GM18520 (cell line): Measurements from ENCODE around the gene CTNNA3.

ENCODE experiments used
- ATAC-seq: cut with Tn5 transposase; IDR thresholded peaks from one replicate; pipeline ENCODE4 v1.9.1; 2021; ENCODE audit not compliant: unreplicated experiment

CTNNA3 gene

GRCh38 chr10:67049988-67050387 is 646.0 kb downstream of the CTNNA3 start:
- ATAC-seq, result no peak

GRCh38 chr10:67046507-67046906 is 649.5 kb downstream of the CTNNA3 start:
- no peak for ATAC-seq

GRCh38 chr10:67045404-67045803 is 650.6 kb downstream of the CTNNA3 start:
- ATAC-seq, result no peak

- ATAC-seq, result no peak
Measured at GRCh38 chr10:67043041-67043440, 653.0 kb downstream of the CTNNA3 start.

- ATAC-seq, result no peak
Measured at GRCh38 chr10:67036808-67037207, 659.2 kb downstream of the CTNNA3 start.

GRCh38 chr10:67033878-67034277 is 662.1 kb downstream of the CTNNA3 start:
- no peak for ATAC-seq

- no peak for ATAC-seq
Measured at GRCh38 chr10:67022099-67022498, 673.9 kb downstream of the CTNNA3 start.

GRCh38 chr10:67017218-67017617 is 678.8 kb downstream of the CTNNA3 start:
- no peak for ATAC-seq

- ATAC-seq, result no peak
Measured at GRCh38 chr10:67015225-67015624, 680.8 kb downstream of the CTNNA3 start.

- ATAC-seq, result no peak
Measured at GRCh38 chr10:67011981-67012380, 684.0 kb downstream of the CTNNA3 start.

- ATAC-seq, result no peak
Measured at GRCh38 chr10:67011480-67011879, 684.5 kb downstream of the CTNNA3 start.

- ATAC-seq, result no peak
Measured at GRCh38 chr10:67005981-67006380, 690.0 kb downstream of the CTNNA3 start.

- no peak for ATAC-seq
Measured at GRCh38 chr10:67004690-67005089, 691.3 kb downstream of the CTNNA3 start.

GRCh38 chr10:66999762-67000545 is 696.0 kb downstream of the CTNNA3 start:
- no peak for ATAC-seq

- ATAC-seq, result no peak
Measured at GRCh38 chr10:66996996-66997395, 699.0 kb downstream of the CTNNA3 start.

- ATAC-seq, result no peak
Measured at GRCh38 chr10:66990143-66990830, 705.7 kb downstream of the CTNNA3 start.

- ATAC-seq, result no peak
Measured at GRCh38 chr10:66983475-66983818, 712.5 kb downstream of the CTNNA3 start.

- no peak for ATAC-seq
Measured at GRCh38 chr10:66982792-66983474, 713.1 kb downstream of the CTNNA3 start.

GRCh38 chr10:66982053-66982420 is 714.0 kb downstream of the CTNNA3 start:
- no peak for ATAC-seq

- ATAC-seq, result no peak
Measured at GRCh38 chr10:66981361-66982052, 714.5 kb downstream of the CTNNA3 start.

GRCh38 chr10:66980246-66980815 is 715.7 kb downstream of the CTNNA3 start:
- no peak for ATAC-seq
